Measurements from ENCODE around the gene PCNA.
A peak's percentile ranks its signal among the peaks of the same experiment; 100 is the strongest.

PCNA gene

GRCh38 chr20:5119435-5120184 lies at the start of gene PCNA:
Gene PCNA, minus strand, starts transcription at chr20:5119958. Its CDS starts 160 bp downstream, at chr20:5119798.
- DNase-seq: peak; percentile 96

- DNase-seq: no peak
Observed at GRCh38 chr20:5168651-5169396, 49.1 kb upstream of the PCNA start.

- DNase-seq: no peak
Observed at GRCh38 chr20:5164645-5165625, 45.2 kb upstream of the PCNA start.

- no peak for DNase-seq
Observed at GRCh38 chr20:5161536-5162164, 41.9 kb upstream of the PCNA start.

- no peak for DNase-seq
Observed at GRCh38 chr20:5160882-5161281, 41.1 kb upstream of the PCNA start.

GRCh38 chr20:5159928-5160327 lies 40.2 kb upstream of the PCNA start:
- DNase-seq: no peak

- DNase-seq: no peak
Observed at GRCh38 chr20:5156675-5157448, 37.1 kb upstream of the PCNA start.

GRCh38 chr20:5155404-5155803 lies 35.6 kb upstream of the PCNA start:
- no peak for DNase-seq

GRCh38 chr20:5154543-5154925 lies 34.8 kb upstream of the PCNA start:
- DNase-seq: no peak

- no peak for DNase-seq
Observed at GRCh38 chr20:5153612-5154542, 34.1 kb upstream of the PCNA start.

- no peak for DNase-seq
Observed at GRCh38 chr20:5153152-5153467, 33.4 kb upstream of the PCNA start.

- no peak for DNase-seq
Observed at GRCh38 chr20:5150226-5151076, 30.7 kb upstream of the PCNA start.

- no peak for DNase-seq
Observed at GRCh38 chr20:5149892-5150225, 30.1 kb upstream of the PCNA start.

GRCh38 chr20:5148581-5148980 lies 28.8 kb upstream of the PCNA start:
- no peak for DNase-seq

- no peak for DNase-seq
Observed at GRCh38 chr20:5146871-5147592, 27.3 kb upstream of the PCNA start.

GRCh38 chr20:5146099-5146668 lies 26.4 kb upstream of the PCNA start:
- no peak for DNase-seq

GRCh38 chr20:5145365-5146098 lies 25.8 kb upstream of the PCNA start:
- no peak for DNase-seq

- DNase-seq: no peak
Observed at GRCh38 chr20:5143851-5144250, 24.1 kb upstream of the PCNA start.
